Right atrium auricular region (tissue), 2 donors: ENCODE measurements around the gene NMRK1. TPM values are rescaled to one million over a fixed set of nuclear protein-coding genes. Genes with fewer than 3 reads are reported as not detected.

Source experiments
- DNase-seq: peaks from one replicate; pipeline ENCODE4 v3.0.0-alpha.2; 2019; ENCODE audit warnings: low spot score
- H3K27ac ChIP-seq, 2 donors: fragments of 200-600 bp; sonication (generic); 1 replicate in 1 of 2; 2 replicates in 1 of 2; pipeline ENCODE4 v1.5.1; 2016 to 2019
- H3K27me3 ChIP-seq, 2 donors: fragments of 200-600 bp; sonication (generic); one replicate each; pipeline versions ENCODE4 v1.5.1 to v1.6.0; 2017 to 2019
- H3K36me3 ChIP-seq: fragments of 200-600 bp; sonication (generic); one replicate; pipeline ENCODE4 v1.5.1; 2016
- H3K4me1 ChIP-seq, 2 donors: fragments of 200-600 bp; sonication (generic); one replicate each; pipeline versions ENCODE4 v1.5.1 to v1.6.0; 2017 to 2019
- H3K4me3 ChIP-seq, 2 donors: fragments of 200-600 bp; sonication (generic); 1 replicate in 1 of 2; 2 replicates in 1 of 2; pipeline ENCODE4 v1.5.1; 2017 to 2019; ENCODE audit warnings: mild to moderate bottlenecking in 1 of 2, moderate library complexity in 1 of 2
- H3K9me3 ChIP-seq, 2 donors: fragments of 200-600 bp; sonication (generic); one replicate each; pipeline ENCODE4 v1.5.1; 2019
- CTCF ChIP-seq, 2 donors: fragments of 200-600 bp; sonication (generic); IDR thresholded peaks; one replicate each; pipeline ENCODE4 v1.5.1; 2019; ENCODE audit warnings: antibody characterized with exemption in 2 of 2
- total RNA-seq, 2 donors: library from RNA; depleted of rRNA; stranded (reverse); fragments of >200 nt; gene quantifications; one replicate each; pipeline ENCODE4 v1.1.0, GENCODE V29; 2016

NMRK1 gene
- total RNA-seq: 1 to 10 TPM; 5.5 to 9.6 TPM

- no peak for TF ChIP-seq CTCF (IDR thresholded peaks at IDR 0.05)
- H3K27ac ChIP-seq: peak within 1 kb of the TSS; percentile 96 to 98
- peaks cover 0 to 50% of the 10 kb centered on the region in 2 donors for H3K4me1 ChIP-seq
- no peaks in the 10 kb centered on the region for H3K27me3 ChIP-seq
- no peaks in the 10 kb centered on the region for H3K36me3 ChIP-seq
- H3K9me3 ChIP-seq: no peaks in the 10 kb centered on the region
- peak; percentile 91 for DNase-seq
- H3K4me3 ChIP-seq: peak within 1 kb of the TSS; percentile 77 to 97
Observed at GRCh38 chr9:75087824-75088645, at the start of gene NMRK1, which contains the start of gene OSTF1. Gene NMRK1, minus strand, starts transcription at chr9:75088155. Its CDS starts 5,040 bp downstream, at chr9:75083115. Gene OSTF1, plus strand, starts transcription at chr9:75088514. Its CDS starts 179 bp downstream, at chr9:75088693.

GRCh38 chr9:75134495-75134894, 46.5 kb upstream of the NMRK1 start:
- H3K9me3 ChIP-seq: no peaks in the 10 kb centered on the region
- TF ChIP-seq CTCF (IDR thresholded peaks at IDR 0.05): no peak
- no peak for DNase-seq

GRCh38 chr9:75133396-75133795, 45.4 kb upstream of the NMRK1 start:
- H3K36me3 ChIP-seq: peaks cover 35% of the 10 kb centered on the region
- no peaks in the 10 kb centered on the region for H3K9me3 ChIP-seq
- H3K4me1 ChIP-seq: no peaks in the 10 kb centered on the region
- DNase-seq: no peak
- no peaks in the 10 kb centered on the region for H3K27me3 ChIP-seq
- no peak overlapping the region for H3K4me3 ChIP-seq
- no peak overlapping the region for H3K27ac ChIP-seq
- TF ChIP-seq CTCF (IDR thresholded peaks at IDR 0.05): no peak

More at GRCh38 chr9:75134495-75134894, 46.5 kb upstream of the NMRK1 start:
- no peaks in the 10 kb centered on the region for H3K4me1 ChIP-seq
- no peak overlapping the region for H3K4me3 ChIP-seq
- H3K36me3 ChIP-seq: peaks cover 35% of the 10 kb centered on the region
- H3K27ac ChIP-seq: no peak overlapping the region
- no peaks in the 10 kb centered on the region for H3K27me3 ChIP-seq

- Histone ChIP-seq H3K9me3 (no peaks in the 10 kb centered on the region), H3K4me3 (no peak overlapping the region), H3K27ac (no peak overlapping the region), H3K36me3 (peaks cover 29% of the 10 kb centered on the region), H3K27me3 (no peaks in the 10 kb centered on the region), H3K4me1 (no peaks in the 10 kb centered on the region)
- no peak for TF ChIP-seq CTCF (IDR thresholded peaks at IDR 0.05)
- DNase-seq: no peak
Observed at GRCh38 chr9:75132244-75132643, 44.3 kb upstream of the NMRK1 start.

GRCh38 chr9:75131700-75132099, 43.7 kb upstream of the NMRK1 start:
- Histone ChIP-seq H3K27me3 (no peaks in the 10 kb centered on the region), H3K4me1 (no peaks in the 10 kb centered on the region), H3K36me3 (peaks cover 28% of the 10 kb centered on the region), H3K4me3 (no peak overlapping the region), H3K9me3 (no peaks in the 10 kb centered on the region), H3K27ac (no peak overlapping the region)
- TF ChIP-seq CTCF (IDR thresholded peaks at IDR 0.05): no peak
- DNase-seq: no peak
